PC-3 (cell line): ENCODE data around the gene FRZB.

Experiments used
- CTCF ChIP-seq: fragments of 300-600 bp; sonication (generic); conservative IDR thresholded peaks from 2 replicates; pipeline ENCODE4 v1.5.1; 2017; ENCODE audit warnings: antibody characterized with exemption, low read depth, mild to moderate bottlenecking, low read length
- EZH2 ChIP-seq: fragments of 300-600 bp; sonication (generic); IDR thresholded peaks from one replicate; pipeline ENCODE4 v1.6.1; 2017; ENCODE audit warnings: antibody characterized with exemption, mild to moderate bottlenecking, low read length; ENCODE audit not compliant: unreplicated experiment
- EZH2phosphoT487 ChIP-seq: fragments of 300-600 bp; sonication (generic); IDR thresholded peaks from 2 replicates; pipeline ENCODE4 v1.6.1; 2018; ENCODE audit warnings: mild to moderate bottlenecking, antibody characterized with exemption, low read length, borderline replicate concordance

GRCh38 chr2:182821182-182821581, 45.3 kb downstream of the FRZB start:
- no peak for TF ChIP-seq CTCF
- no peak for TF ChIP-seq EZH2phosphoT487
- TF ChIP-seq EZH2, result no peak
